HCT116 (cell line): ENCODE results near the gene PRR23A. TPM values are rescaled to one million over a fixed set of nuclear protein-coding genes. Genes with fewer than 3 reads are reported as not detected.

Source experiments
- ATAC-seq: fragments of 200-7000 bp; cut with Tn5 transposase; 2 replicates; pipeline ENCODE4 v1.9.1; 2020; ENCODE audit warnings: mild to moderate bottlenecking, moderate library complexity
- BruUV-seq: library from RNA; stranded (reverse); fragments of 400-500 nt; replicated peaks from 2 replicates; lab custom pipeline; 2021; lab: Mats Ljungman, UMichigan
- CTCF ChIA-PET: fragments of 300-600 bp; sonication (Branson Sonifier 250); formaldehyde crosslinking; loops from one replicate; lab custom pipeline; 2021; ENCODE audit warnings: antibody characterized with exemption; lab: Charles Lee
- POLR2A ChIA-PET: fragments of 300-600, 350-600 bp; sonication (Branson Sonifier 250); formaldehyde crosslinking; loops from one replicate; lab custom pipeline; 2021; ENCODE audit warnings: antibody characterized with exemption; lab: Charles Lee
- RAD21 ChIA-PET, 2 experiments: fragments of 300-600 bp; sonication (Branson Sonifier 250); formaldehyde crosslinking; loops; one replicate each; lab custom pipeline; 2023; ENCODE audit warnings: low total read pairs in 2 of 2; ENCODE audit not compliant: uncharacterized antibody in 2 of 2, unreplicated experiment in 2 of 2, low non-redundant PET in 1 of 2; lab: Charles Lee
- DNase-seq: peaks from one replicate; pipeline ENCODE4 v3.0.0-alpha.2; 2010; ENCODE audit warnings: low read depth, low spot score
- H2AFZ ChIP-seq: fragments of 200-600 bp; shearing (Covaris generic), sonication (generic); 2 replicates; pipeline ENCODE4 v1.6.1; 2017; ENCODE audit warnings: low read depth, mixed run types, mixed read lengths, antibody characterized with exemption, low read length; ENCODE audit not compliant: poor library complexity, severe bottlenecking
- H3K27ac ChIP-seq: 2 replicates; pipeline ENCODE4 v1.5.1; 2012; ENCODE audit warnings: low read depth, low read length
- H3K27me3 ChIP-seq: fragments of 200-600 bp; sonication (generic); 2 replicates; pipeline ENCODE4 v1.6.1; 2016; ENCODE audit warnings: mixed run types, low read length, mixed read lengths; ENCODE audit not compliant: insufficient read depth
- H3K36me3 ChIP-seq, 2 experiments: fragments of 200-500 bp in 1 of 2; fragments of 200-600 bp in 1 of 2; sonication (Bioruptor generic) in 1 of 2; sonication (generic) in 1 of 2; 2 replicates each; pipeline versions ENCODE4 v1.5.1 to v1.6.1; 2014 to 2016; ENCODE audit warnings: low read length in 2 of 2, inconsistent platforms in 1 of 2, mixed read lengths in 1 of 2, mixed run types in 1 of 2; ENCODE audit not compliant: insufficient read depth in 2 of 2, control insufficient read depth in 1 of 2
- H3K4me1 ChIP-seq, 2 experiments: fragments of 200-600 bp in 1 of 2; sonication (generic) in 1 of 2; 2 replicates each; pipeline versions ENCODE4 v1.5.1 to v1.6.1; 2012 to 2017; ENCODE audit warnings: low read length in 2 of 2, inconsistent platforms in 1 of 2, mild to moderate bottlenecking in 1 of 2, mixed read lengths in 1 of 2, mixed run types in 1 of 2, moderate library complexity in 1 of 2; ENCODE audit not compliant: insufficient read depth in 2 of 2, control insufficient read depth in 1 of 2
- H3K4me2 ChIP-seq: fragments of 200-600 bp; sonication (generic); 2 replicates; pipeline ENCODE4 v1.6.1; 2017; ENCODE audit warnings: mixed run types, low read length, mixed read lengths
- H3K4me3 ChIP-seq, 2 experiments: fragments of 200-600 bp in 1 of 2; sonication (generic) in 1 of 2; replicated peaks in 1 of 2; 2 replicates each; pipeline ENCODE4 v1.5.1; 2011 to 2016; ENCODE audit warnings: low read length in 2 of 2, control low read depth in 1 of 2, low read depth in 1 of 2, mild to moderate bottlenecking in 1 of 2, mixed read lengths in 1 of 2, mixed run types in 1 of 2
- H3K79me2 ChIP-seq: fragments of 200-600 bp; sonication (generic); 2 replicates; pipeline ENCODE4 v1.6.1; 2017; ENCODE audit warnings: mild to moderate bottlenecking, mixed run types, low read length, moderate library complexity, mixed read lengths; ENCODE audit not compliant: insufficient read depth
- H3K9ac ChIP-seq: fragments of 200-600 bp; sonication (generic); 2 replicates; pipeline ENCODE4 v1.6.1; 2016; ENCODE audit warnings: low read length, mixed read lengths
- H3K9me2 ChIP-seq: fragments of 200-600 bp; sonication (generic), shearing (Covaris generic); 2 replicates; pipeline ENCODE4 v1.6.1; 2017; ENCODE audit warnings: mixed run types, mild to moderate bottlenecking, moderate library complexity; ENCODE audit not compliant: insufficient read depth
- H3K9me3 ChIP-seq, 2 experiments: fragments of 200-500 bp in 1 of 2; fragments of 200-600 bp in 1 of 2; sonication (Bioruptor generic) in 1 of 2; sonication (generic) in 1 of 2; 2 replicates each; pipeline ENCODE4 v1.6.1; 2014 to 2017; ENCODE audit warnings: low read length in 2 of 2, mixed read lengths in 2 of 2, inconsistent platforms in 1 of 2, low read depth in 1 of 2, mild to moderate bottlenecking in 1 of 2, mixed run types in 1 of 2, moderate library complexity in 1 of 2; ENCODE audit not compliant: control insufficient read depth in 1 of 2, insufficient read depth in 1 of 2
- H4K20me1 ChIP-seq: fragments of 200-600 bp; sonication (generic), shearing (Covaris generic); 2 replicates; pipeline ENCODE4 v1.6.1; 2017; ENCODE audit warnings: mixed run types, mild to moderate bottlenecking, moderate library complexity; ENCODE audit not compliant: insufficient read depth
- ATF3 ChIP-seq: IDR thresholded peaks from 2 replicates; pipeline ENCODE4 v1.6.1; 2012
- CEBPB ChIP-seq: IDR thresholded peaks from 2 replicates; pipeline ENCODE4 v1.6.1; 2012; ENCODE audit warnings: low read depth
- EGR1 ChIP-seq: IDR thresholded peaks from 2 replicates; pipeline ENCODE4 v1.6.1; 2012; ENCODE audit warnings: low read depth
- EZH2 ChIP-seq: fragments of 200-600 bp; sonication (generic); IDR thresholded peaks from 2 replicates; pipeline ENCODE4 v1.6.1; 2017; ENCODE audit warnings: antibody characterized with exemption, mixed run types
- EZH2phosphoT487 ChIP-seq: fragments of 200-600 bp; IDR thresholded peaks from 2 replicates; pipeline ENCODE4 v1.6.1; 2018; ENCODE audit warnings: antibody characterized with exemption, borderline replicate concordance
- POLR2A ChIP-seq: IDR thresholded peaks from 2 replicates; pipeline ENCODE4 v1.7.0; 2011; ENCODE audit warnings: borderline replicate concordance; ENCODE audit not compliant: insufficient read depth, insufficient read length; ENCODE audit errors: extremely low read depth
- SRF ChIP-seq: IDR thresholded peaks from 2 replicates; pipeline ENCODE4 v1.6.1; 2012; ENCODE audit warnings: low read depth
- TCF7L2 ChIP-seq: IDR thresholded peaks from 2 replicates; pipeline ENCODE4 v1.7.0; 2011; ENCODE audit warnings: borderline replicate concordance, inconsistent platforms; ENCODE audit not compliant: insufficient read depth, insufficient read length; ENCODE audit errors: extremely low read depth
- ZBTB33 ChIP-seq: IDR thresholded peaks from 2 replicates; pipeline ENCODE4 v1.6.1; 2011; ENCODE audit warnings: mild to moderate bottlenecking, low read length, moderate library complexity; ENCODE audit not compliant: insufficient replicate concordance; ENCODE audit errors: extremely low read depth
- ZFX ChIP-seq: fragments of 450-650 bp; IDR thresholded peaks from 2 replicates; pipeline ENCODE4 v1.6.1; 2017
- ZNF274 ChIP-seq: fragments of 200-500 bp; sonication (Bioruptor generic); IDR thresholded peaks from 2 replicates; pipeline ENCODE4 v1.6.1; 2014; ENCODE audit warnings: mild to moderate bottlenecking, low read depth, low read length, inconsistent platforms
- intact Hi-C: fragments of 100-400 bp; cut with micrococcal nuclease; formaldehyde crosslinking; loops from 2 replicates; pipeline ENCODE4 v1.10.0; 2022
- total RNA-seq: library from RNA; stranded (reverse); gene quantifications from one replicate; pipeline ENCODE4 v1.2.1, GENCODE V29; 2021; ENCODE audit not compliant: unreplicated experiment
- TF ChIP-seq, protein P1 (sequence below), 3 experiments: fragments of 200-600 bp in 1 of 3; sonication (generic) in 1 of 3; IDR thresholded peaks in 2 of 3; conservative IDR thresholded peaks in 1 of 3; 2 replicates each; pipeline ENCODE4 v1.5.1; 2012 to 2017; ENCODE audit warnings: low read depth in 2 of 3, low read length in 2 of 3, antibody characterized with exemption in 1 of 3, borderline replicate concordance in 1 of 3, control low read depth in 1 of 3, mild to moderate bottlenecking in 1 of 3, mixed read lengths in 1 of 3, mixed run types in 1 of 3, moderate library complexity in 1 of 3; ENCODE audit not compliant: insufficient read depth in 1 of 3
- TF ChIP-seq, protein P2 (sequence below): IDR thresholded peaks from 2 replicates; pipeline ENCODE4 v1.6.1; 2012; ENCODE audit warnings: low read depth

Gene PRR23A
- total RNA-seq, 1 experiment from 2014 or later = not detected

- no peak for TF ChIP-seq SRF
- no peak for TF ChIP-seq ZFX
- TF ChIP-seq ATF3 = no peak
- TF ChIP-seq, protein P1, sequence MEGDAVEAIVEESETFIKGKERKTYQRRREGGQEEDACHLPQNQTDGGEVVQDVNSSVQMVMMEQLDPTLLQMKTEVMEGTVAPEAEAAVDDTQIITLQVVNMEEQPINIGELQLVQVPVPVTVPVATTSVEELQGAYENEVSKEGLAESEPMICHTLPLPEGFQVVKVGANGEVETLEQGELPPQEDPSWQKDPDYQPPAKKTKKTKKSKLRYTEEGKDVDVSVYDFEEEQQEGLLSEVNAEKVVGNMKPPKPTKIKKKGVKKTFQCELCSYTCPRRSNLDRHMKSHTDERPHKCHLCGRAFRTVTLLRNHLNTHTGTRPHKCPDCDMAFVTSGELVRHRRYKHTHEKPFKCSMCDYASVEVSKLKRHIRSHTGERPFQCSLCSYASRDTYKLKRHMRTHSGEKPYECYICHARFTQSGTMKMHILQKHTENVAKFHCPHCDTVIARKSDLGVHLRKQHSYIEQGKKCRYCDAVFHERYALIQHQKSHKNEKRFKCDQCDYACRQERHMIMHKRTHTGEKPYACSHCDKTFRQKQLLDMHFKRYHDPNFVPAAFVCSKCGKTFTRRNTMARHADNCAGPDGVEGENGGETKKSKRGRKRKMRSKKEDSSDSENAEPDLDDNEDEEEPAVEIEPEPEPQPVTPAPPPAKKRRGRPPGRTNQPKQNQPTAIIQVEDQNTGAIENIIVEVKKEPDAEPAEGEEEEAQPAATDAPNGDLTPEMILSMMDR (IDR thresholded peaks at IDR 0.05 in 2 of 3, conservative IDR thresholded peaks at IDR 0.05 in 1 of 3; ENCODE audit: borderline replicate concordance in 1 of 3, insufficient read depth in 1 of 3, low read depth in 2 of 3, low read length in 2 of 3) = no peak
- no peak for TF ChIP-seq EZH2
- TF ChIP-seq, all 23 proteins: peak for 0
These were observed 41.1 kb downstream of the PRR23A start (continued) for GRCh38 chr3:138964923-138965322.

GRCh38 chr3:138964264-138964663, 41.8 kb downstream of the PRR23A start:
- no peak overlapping the region for H3K4me3 ChIP-seq
- ChIA-PET POLR2A (no interaction called here), CTCF (no interaction called here), RAD21 (no interaction called here)
- H2AFZ ChIP-seq = no peak overlapping the region
- H3K9me3 ChIP-seq = no peaks in the 10 kb centered on the region
- H3K27ac ChIP-seq = no peak overlapping the region
- TF ChIP-seq ZBTB33 (no peak), POLR2A (no peak), CEBPB (no peak), TCF7L2 (no peak), EGR1 (no peak), ZNF274 (no peak), EZH2phosphoT487 (no peak)
- TF ChIP-seq, protein P2, sequence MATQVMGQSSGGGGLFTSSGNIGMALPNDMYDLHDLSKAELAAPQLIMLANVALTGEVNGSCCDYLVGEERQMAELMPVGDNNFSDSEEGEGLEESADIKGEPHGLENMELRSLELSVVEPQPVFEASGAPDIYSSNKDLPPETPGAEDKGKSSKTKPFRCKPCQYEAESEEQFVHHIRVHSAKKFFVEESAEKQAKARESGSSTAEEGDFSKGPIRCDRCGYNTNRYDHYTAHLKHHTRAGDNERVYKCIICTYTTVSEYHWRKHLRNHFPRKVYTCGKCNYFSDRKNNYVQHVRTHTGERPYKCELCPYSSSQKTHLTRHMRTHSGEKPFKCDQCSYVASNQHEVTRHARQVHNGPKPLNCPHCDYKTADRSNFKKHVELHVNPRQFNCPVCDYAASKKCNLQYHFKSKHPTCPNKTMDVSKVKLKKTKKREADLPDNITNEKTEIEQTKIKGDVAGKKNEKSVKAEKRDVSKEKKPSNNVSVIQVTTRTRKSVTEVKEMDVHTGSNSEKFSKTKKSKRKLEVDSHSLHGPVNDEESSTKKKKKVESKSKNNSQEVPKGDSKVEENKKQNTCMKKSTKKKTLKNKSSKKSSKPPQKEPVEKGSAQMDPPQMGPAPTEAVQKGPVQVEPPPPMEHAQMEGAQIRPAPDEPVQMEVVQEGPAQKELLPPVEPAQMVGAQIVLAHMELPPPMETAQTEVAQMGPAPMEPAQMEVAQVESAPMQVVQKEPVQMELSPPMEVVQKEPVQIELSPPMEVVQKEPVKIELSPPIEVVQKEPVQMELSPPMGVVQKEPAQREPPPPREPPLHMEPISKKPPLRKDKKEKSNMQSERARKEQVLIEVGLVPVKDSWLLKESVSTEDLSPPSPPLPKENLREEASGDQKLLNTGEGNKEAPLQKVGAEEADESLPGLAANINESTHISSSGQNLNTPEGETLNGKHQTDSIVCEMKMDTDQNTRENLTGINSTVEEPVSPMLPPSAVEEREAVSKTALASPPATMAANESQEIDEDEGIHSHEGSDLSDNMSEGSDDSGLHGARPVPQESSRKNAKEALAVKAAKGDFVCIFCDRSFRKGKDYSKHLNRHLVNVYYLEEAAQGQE = no peak
- no peaks in the 10 kb centered on the region for H3K9me2 ChIP-seq
- no TSS peak for BruUV-seq
- DNase-seq (no peak), ATAC-seq (no peak)
- intact Hi-C loops = no loop called here
- H4K20me1 ChIP-seq = no peaks in the 10 kb centered on the region
- no peak overlapping the region for H3K4me2 ChIP-seq
- H3K9ac ChIP-seq = no peak overlapping the region
- no peaks in the 10 kb centered on the region for H3K4me1 ChIP-seq
- H3K79me2 ChIP-seq = no peaks in the 10 kb centered on the region
- H3K36me3 ChIP-seq = no peaks in the 10 kb centered on the region
- no peaks in the 10 kb centered on the region for H3K27me3 ChIP-seq
